22Rv1 (cell line): ENCODE data around the gene NEUROD2.

Experiments
- H3K27ac ChIP-seq: fragments of 450-650 bp; 2 replicates; pipeline ENCODE4 v1.5.1; 2017
- CTCF ChIP-seq: fragments of 450-650 bp; IDR thresholded peaks from 2 replicates; pipeline ENCODE4 v1.5.1; 2017; ENCODE audit warnings: mild to moderate bottlenecking
- ZFX ChIP-seq: fragments of 450-650 bp; IDR thresholded peaks from 2 replicates; pipeline ENCODE4 v1.6.1; 2017; ENCODE audit warnings: antibody characterized with exemption, borderline replicate concordance

The NEUROD2 gene

GRCh38 chr17:39633570-39634183 is 26.0 kb upstream of the NEUROD2 start:
- peak overlapping the region; percentile 80 for H3K27ac ChIP-seq
- TF ChIP-seq ZFX (no peak), CTCF (no peak)

- peak overlapping the region; percentile 80 for H3K27ac ChIP-seq
- no peak for TF ChIP-seq CTCF
- no peak for TF ChIP-seq ZFX
Measured at GRCh38 chr17:39632153-39632941, 24.6 kb upstream of the NEUROD2 start.

- TF ChIP-seq ZFX: no peak
- no peak for TF ChIP-seq CTCF
- peak overlapping the region; percentile 80 for H3K27ac ChIP-seq
Measured at GRCh38 chr17:39631403-39631802, 23.7 kb upstream of the NEUROD2 start.

GRCh38 chr17:39629898-39630297 is 22.2 kb upstream of the NEUROD2 start:
- TF ChIP-seq CTCF: no peak
- TF ChIP-seq ZFX: no peak
- peak overlapping the region; percentile 80; the same call in 1 of the 2 replicates for H3K27ac ChIP-seq

GRCh38 chr17:39629494-39629880 is 21.8 kb upstream of the NEUROD2 start:
- peak overlapping the region; percentile 80 for H3K27ac ChIP-seq
- TF ChIP-seq ZFX: no peak
- TF ChIP-seq CTCF: no peak

GRCh38 chr17:39628655-39629493 is 21.2 kb upstream of the NEUROD2 start:
- TF ChIP-seq CTCF (no peak), ZFX (no peak)
- H3K27ac ChIP-seq: peak overlapping the region; percentile 80
